ENCODE results near the gene TSR1. TPM values are rescaled to one million over a fixed set of nuclear protein-coding genes. Genes with fewer than 3 reads are reported as not detected.

Gene TSR1
- total RNA-seq, 1 donor: 45.8 TPM

GRCh38 chr17:2380226-2380922, 44.1 kb upstream of the TSR1 start:
- no peak overlapping the region for H3K4me3 ChIP-seq (ENCODE audit: low read depth, low read length)
- TF ChIP-seq, protein P1, sequence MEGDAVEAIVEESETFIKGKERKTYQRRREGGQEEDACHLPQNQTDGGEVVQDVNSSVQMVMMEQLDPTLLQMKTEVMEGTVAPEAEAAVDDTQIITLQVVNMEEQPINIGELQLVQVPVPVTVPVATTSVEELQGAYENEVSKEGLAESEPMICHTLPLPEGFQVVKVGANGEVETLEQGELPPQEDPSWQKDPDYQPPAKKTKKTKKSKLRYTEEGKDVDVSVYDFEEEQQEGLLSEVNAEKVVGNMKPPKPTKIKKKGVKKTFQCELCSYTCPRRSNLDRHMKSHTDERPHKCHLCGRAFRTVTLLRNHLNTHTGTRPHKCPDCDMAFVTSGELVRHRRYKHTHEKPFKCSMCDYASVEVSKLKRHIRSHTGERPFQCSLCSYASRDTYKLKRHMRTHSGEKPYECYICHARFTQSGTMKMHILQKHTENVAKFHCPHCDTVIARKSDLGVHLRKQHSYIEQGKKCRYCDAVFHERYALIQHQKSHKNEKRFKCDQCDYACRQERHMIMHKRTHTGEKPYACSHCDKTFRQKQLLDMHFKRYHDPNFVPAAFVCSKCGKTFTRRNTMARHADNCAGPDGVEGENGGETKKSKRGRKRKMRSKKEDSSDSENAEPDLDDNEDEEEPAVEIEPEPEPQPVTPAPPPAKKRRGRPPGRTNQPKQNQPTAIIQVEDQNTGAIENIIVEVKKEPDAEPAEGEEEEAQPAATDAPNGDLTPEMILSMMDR (IDR thresholded peaks at IDR 0.05; ENCODE audit: insufficient read depth, low read depth, low read length): no peak
- DNase-seq (ENCODE audit: low read depth): no peak

GRCh38 chr17:2379489-2380225, 43.4 kb upstream of the TSR1 start:
- TF ChIP-seq, protein P1 (IDR thresholded peaks at IDR 0.05; ENCODE audit: insufficient read depth, low read depth, low read length): no peak
- H3K4me3 ChIP-seq (ENCODE audit: low read depth, low read length): no peak overlapping the region
- no peak for DNase-seq (ENCODE audit: low read depth)

DNA sequence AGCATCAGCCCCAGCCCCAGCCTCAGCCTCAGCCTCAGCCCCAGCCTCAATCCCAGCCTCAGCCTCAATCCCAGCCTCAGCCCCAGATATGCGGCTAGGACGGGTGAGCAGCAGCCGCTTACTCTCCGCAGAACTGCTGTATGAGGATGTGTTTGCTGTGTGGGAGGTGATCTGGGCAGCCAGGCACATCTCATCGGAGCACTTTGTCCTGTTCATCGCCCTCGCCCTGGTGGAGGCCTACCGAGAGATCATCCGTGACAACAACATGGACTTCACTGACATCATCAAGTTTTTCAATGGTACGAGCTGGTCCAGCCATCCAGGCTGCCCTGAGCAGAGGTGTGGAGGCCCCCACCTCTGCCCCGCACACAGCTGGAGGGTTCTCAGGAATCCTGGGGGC, 42.6 kb upstream of the TSR1 start:
- TF ChIP-seq, protein P1 (IDR thresholded peaks at IDR 0.05; ENCODE audit: insufficient read depth, low read depth, low read length): no peak
- DNase-seq (ENCODE audit: low read depth): no peak
- no peak overlapping the region for H3K4me3 ChIP-seq (ENCODE audit: low read depth, low read length)

- no peak for DNase-seq (ENCODE audit: low read depth)
- TF ChIP-seq, protein P1 (IDR thresholded peaks at IDR 0.05; ENCODE audit: insufficient read depth, low read depth, low read length): no peak
- H3K4me3 ChIP-seq (ENCODE audit: low read depth, low read length): no peak overlapping the region
Measured at GRCh38 chr17:2377659-2378058, 41.4 kb upstream of the TSR1 start.

- H3K4me3 ChIP-seq (ENCODE audit: low read depth, low read length): no peak overlapping the region
- TF ChIP-seq, protein P1 (IDR thresholded peaks at IDR 0.05; ENCODE audit: insufficient read depth, low read depth, low read length): no peak
- no peak for DNase-seq (ENCODE audit: low read depth)
Measured at GRCh38 chr17:2376107-2376506, 39.9 kb upstream of the TSR1 start.

- no peak for DNase-seq (ENCODE audit: low read depth)
Measured at GRCh38 chr17:2375406-2375805, 39.1 kb upstream of the TSR1 start.

More at GRCh38 chr17:2375406-2375805, 39.1 kb upstream of the TSR1 start:
- TF ChIP-seq, protein P1 (IDR thresholded peaks at IDR 0.05; ENCODE audit: insufficient read depth, low read depth, low read length): no peak
- H3K4me3 ChIP-seq (ENCODE audit: low read depth, low read length): no peak overlapping the region

All from fibroblast of villous mesenchyme (primary cell).